GM21528 (cell line): ENCODE results near the gene SLC8A2.

ENCODE experiments used
- ATAC-seq: cut with Tn5 transposase; IDR thresholded peaks from one replicate; pipeline ENCODE4 v1.9.1; 2021; ENCODE audit warnings: mild to moderate bottlenecking, moderate library complexity; ENCODE audit not compliant: unreplicated experiment, low FRiP score

The SLC8A2 gene

DNA sequence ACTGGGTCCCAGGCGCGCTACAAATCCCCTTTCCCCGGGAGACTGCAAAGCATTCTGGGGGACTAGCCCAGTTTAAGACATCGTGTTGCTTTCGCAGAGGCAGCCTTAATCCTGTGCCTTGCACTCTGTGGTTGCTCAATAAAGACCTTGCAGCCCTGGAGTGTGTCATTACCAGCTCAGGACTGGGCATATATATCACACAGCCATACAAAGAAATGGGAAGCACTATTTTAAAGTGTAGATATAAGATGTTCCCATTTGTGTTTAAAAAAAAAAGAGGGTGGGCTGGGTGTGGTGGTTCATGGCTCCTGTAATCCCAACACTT lies 32.1 kb upstream of the SLC8A2 start:
- ATAC-seq: no peak

DNA sequence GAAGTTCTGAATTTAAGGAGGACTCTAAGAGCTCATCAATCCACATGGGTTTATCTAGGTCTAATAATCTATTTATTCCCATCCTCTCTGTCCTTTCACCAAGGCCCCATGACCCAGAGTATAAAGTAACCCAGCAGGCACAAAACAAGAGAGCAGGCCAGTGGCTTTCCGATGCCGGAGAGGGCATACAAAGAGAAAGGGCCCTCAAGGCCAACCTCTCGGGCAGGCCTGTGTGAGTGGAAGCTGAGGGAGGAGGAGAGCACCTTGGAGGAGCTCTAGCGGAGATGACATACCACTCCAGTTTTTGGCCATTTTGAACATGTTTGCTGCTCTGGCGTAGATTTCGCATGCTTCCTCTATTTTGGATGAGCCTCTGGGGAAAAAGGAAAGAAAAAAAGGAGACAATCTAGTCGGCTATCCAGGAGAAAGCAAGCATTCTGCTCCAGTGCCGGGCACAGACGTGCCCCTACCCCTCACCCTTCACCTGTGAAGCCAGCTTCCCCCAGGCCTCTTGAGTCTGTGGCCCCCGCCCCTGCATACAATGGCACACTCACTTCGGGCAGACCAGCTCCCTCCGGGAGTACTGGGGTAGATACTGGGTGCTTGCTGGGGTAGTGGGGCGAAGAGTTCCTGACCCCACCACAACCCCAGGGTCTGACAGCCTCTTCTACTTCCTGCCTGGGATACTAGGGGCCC lies 31.6 kb upstream of the SLC8A2 start:
- no peak for ATAC-seq

DNA sequence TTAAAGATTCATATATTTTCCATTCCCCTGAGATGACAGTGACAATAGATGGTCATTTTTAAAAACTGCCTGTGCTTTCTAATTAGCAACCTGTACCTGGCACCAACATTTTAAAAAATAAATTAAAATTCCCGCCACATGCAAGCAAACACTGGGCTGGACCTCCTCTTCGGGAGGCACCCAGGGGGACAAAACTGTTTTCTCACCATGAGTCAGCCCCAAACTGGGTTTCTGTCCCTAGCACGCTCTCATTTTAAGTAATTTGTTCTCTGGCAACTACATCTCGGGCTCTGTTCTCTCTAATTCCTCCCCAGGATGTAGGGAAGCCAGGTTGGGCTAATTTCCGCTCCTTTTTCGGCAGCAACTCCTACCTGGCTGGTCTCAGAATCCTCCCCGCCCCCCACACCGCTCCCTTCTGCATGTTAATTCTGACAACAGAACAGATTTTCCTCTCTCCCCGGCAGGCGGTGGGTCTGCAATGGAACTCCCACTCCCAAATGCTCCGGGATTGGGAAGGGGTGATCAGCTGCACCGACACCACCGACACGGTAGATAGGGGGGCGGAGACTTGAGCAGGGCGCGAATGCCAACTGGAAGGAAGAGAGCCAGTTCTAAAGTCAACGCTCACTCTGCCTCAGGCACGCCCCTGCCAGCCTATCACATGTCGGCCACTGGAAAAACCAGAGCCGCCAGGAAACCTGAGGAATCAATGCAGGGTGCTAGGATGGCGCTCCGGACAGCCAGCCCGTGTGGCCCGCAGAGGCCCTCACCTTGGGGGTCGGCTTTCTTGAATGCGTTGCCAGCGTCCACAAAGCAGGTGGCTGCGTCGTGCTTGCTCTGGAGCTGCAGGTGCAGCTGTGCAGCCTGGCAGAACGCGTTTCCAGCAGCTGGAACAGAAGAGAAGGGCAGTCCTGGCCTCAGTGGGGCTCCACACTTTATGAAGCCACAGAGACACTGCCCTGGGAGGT lies 28.5 kb upstream of the SLC8A2 start:
- no peak for ATAC-seq

DNA sequence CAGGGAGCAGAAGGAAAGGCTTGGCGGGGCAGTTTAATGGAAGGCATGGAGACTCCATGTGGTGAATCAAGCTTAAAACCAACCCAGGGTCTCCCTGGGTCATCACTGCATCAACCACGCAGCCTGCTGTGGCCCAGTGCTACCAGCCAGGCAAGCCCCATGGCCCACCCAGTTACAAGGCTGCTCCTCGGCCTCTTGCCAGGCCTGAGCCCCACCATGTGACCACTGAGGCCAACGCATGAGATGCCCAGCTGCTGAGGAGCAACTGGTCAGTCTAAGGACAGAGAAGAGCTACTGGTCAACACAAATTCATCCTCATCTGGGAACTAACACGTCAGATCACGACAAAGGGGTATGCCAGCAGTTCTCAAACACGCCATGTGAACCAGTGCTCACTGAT lies 27.7 kb upstream of the SLC8A2 start:
- no peak for ATAC-seq

DNA sequence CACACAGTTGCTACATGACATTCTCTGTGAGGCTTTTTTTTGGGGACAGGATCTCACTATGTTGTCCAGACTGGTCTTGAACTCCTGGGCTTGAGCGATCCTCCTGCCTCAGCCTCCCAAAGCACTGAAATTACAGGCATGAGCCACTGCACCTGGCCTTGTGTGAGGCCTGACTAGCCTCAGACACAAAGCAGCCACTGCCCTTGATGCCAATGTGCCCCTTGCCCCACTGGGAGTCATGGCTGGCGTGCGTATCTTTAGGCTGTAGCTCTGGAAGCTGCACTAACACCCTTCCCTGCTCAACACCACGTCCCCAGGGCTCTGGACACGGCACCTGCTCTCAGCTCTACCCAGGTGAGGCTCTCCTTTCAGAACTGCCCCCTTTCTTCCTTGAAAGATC lies 26.9 kb upstream of the SLC8A2 start:
- no peak for ATAC-seq

DNA sequence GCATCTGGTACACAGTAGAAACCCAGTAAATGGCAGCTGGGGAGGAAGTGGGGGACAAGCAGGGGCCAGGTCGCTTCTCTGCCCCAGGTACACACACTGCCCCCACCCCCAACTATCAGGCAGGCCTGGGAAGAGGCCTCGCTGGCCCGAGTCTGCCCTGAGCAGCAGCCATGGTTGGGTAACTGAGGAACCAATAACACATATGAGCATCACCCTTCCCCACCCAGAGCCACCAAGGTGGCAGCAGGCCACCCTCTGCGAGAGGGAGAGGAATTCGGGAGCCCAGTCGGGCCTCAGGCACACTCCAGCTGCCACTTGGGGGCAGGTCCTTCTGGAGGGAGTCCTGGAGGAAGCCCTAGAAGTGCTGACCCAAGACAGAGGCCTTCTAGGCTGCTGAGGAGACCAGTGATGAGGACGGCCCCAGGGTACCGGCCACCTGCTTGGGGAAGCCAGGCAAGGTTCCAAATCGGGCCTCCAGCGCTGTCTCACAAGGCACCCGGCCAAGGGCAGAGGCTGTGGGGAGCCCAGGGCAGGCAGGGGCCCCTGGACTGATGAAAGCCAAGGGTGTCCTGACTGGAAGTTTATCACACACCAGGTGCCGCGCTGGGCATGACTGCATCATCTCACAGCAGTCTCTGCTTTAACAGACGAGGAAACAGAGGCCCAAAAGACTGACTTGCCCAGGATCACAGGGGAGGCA lies 26.3 kb upstream of the SLC8A2 start:
- ATAC-seq: no peak

DNA sequence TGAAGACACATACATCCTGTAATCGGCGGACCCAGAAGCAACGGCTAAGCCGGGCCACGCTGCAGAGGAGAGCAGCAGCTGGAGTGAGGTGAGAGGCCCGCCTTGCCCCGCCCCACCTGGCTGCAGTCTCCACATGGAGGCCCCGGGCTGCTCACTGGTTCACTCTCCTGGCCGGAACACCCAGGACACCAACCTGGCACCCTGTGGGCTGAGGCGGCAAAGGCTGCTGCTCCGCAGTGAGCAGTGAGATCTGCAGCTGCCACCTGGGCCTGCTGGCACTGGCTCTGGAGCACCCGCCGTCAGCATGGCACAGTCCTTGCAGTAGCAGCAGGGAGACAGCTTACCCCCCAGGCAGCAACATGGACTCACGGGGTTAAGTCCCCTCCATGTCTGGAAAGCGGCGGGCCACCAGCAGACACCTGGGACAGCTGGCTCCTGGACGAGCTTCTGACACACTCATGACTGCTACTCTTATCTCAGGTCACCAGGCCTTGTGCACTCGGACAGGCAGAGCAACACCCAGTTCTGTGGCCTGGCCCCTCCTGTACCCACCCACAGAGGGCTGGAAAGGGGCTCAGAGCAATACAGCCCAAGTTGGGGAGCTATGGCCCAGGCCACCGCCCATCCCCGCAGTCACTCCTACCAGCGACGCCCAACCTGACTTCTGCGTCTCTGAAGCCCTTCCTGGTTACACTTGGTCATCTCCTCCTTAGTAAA lies 25.5 kb upstream of the SLC8A2 start:
- ATAC-seq: no peak

DNA sequence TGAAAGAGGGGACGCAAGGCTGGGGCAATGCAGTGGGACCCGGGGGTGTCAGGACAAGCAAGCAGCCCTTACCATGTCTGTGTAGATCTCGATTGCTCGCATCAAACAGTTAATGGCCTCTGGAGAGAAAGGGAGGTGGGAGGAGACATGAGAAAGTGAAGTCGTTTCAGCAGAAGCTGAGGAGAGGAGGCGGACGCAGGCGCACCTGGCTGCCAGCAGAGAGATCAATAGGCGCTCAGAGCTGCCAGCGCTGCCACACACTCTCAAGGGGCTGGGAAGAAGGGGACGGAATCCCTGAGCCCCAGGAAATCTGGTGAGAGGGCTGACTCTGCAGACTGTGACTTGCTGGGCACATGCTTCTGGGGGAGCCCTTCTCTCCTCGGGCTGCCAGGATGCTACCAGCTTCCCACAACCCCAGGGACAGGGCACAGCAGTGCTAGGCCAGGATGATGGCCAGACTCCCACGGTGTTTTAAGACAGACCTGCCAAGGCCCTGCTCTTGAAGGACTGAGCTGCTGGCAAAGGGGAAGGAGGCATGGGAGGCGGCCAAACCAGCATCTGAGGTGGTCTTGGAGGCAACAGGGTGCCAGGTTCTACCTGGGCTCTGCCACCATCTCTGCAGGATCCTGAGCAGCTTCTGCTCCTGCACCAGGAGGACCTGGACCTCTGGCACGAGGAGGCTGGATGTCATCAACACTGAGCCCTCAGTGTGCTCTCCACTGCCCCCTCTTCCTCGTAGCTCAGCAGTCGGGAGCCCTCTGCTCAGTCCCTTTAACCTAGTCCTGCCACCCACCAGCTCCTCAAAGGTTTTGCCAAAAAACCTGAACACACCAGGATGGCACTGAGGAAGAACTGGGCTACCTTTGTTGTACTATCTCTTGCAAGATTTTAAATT lies 24.0 kb upstream of the SLC8A2 start:
- ATAC-seq: no peak

DNA sequence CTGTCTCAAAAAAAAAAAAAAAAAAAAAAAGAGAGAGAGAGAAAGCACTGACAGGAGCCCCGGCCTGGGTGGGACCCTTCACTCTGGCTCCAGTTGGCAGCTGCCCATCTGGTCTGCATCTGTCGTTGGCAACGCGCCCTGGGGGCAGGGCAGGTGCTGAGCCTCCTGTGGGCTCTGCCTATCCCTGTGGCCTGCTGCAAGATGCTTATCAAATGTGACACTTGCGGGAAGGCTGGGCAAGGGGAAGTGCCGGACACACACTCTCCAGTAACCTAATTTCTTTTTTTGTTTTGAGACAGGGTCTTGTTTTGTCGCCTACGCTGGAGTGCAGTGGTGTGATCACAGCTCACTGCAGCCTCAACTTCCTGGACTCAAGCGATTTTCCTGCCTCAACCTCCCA lies 23.0 kb upstream of the SLC8A2 start:
- no peak for ATAC-seq

DNA sequence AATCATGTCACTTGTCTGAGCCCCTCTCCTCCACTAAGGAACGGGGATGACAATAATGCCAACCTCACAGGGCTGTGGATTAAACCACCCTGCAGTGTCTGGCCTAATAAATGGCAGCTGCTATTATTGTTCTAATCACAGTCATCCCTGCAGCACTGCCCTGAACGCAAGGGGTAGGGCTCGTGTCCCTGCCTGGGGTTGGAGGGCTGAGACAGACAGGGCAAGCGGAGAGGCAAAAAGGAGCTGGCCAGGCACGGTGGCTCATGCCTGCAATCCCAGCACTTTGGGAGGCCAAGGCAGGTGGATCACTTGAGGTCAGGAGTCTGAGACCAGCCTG lies 22.5 kb upstream of the SLC8A2 start:
- ATAC-seq: no peak

DNA sequence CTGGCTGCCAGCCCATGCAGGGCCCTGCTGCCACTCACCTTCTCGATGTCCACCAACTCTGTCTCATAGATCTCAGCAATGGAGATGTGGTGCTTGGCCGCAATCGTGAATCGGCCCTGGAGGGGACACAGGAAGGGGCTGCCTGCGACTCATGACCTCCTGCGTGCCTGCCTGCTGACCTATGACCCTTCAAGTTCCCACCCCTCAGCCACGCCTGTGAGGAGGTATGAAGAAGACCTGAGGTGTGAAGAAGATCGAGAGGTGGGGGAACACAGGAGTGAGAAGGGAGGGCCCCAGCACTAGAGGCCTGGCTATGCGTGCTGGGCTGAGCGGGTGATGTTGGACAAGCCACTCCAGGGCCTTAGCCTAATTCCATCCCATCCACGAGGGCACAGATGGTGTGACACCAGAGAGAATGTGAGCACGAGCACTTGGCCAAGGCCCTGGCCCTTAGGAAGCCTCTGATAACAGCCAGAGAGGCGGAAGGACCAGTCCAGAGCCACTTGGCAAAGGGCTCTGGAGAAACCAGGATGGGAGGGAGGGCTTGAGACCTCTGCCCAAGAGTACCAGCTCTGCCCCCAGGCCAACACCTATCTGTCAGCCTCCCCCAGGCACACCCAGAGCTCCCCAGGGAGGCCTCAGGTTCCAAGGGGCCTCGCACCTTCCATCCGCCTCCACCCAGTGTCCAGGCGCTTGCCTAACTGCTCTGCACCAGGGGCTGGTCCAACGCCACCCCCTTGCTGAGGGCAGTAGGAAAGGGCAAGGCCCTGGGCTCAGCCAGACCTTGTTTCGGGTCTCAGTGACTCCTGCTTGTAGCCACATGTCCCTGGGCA lies 21.9 kb upstream of the SLC8A2 start:
- ATAC-seq: no peak

DNA sequence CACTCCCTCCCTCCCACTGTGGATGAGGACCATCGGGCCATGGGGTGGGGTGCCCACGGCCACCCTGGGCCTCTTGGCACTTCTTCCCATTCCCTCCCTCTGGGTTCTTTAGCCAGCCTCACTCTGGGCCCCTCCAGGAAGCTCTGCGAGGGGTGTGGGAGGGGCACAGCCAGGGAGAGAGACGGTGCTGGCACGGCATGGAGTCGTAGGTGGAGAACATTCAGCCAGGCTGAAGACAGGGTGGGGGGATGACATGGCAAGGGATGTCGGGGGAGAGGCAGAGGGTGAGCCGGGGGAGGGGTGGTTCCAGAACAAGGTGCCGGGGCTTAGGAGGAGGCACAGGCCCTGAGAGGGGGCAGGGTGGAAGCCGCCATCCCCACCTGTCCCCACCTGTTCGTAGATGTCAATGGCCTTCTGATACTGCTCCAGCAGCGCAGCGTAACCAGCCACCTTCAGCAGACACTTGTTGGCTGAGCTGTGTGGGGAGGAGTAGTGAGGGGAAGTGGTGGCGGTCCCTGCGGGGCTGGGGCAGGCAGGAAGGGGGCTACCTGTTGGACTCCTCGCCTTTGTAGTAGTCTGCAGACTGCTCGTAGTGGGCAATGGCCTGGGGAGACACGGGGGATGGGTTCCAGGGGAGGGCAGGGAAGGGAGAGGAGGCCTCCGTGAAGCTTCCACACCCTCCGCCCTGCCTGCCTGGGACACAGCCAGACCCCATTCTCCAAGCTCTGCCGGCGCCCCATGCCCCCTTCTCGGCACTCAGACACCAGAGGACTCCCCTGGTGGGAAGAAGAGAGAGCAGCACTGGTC lies 21.1 kb upstream of the SLC8A2 start:
- ATAC-seq: no peak

DNA sequence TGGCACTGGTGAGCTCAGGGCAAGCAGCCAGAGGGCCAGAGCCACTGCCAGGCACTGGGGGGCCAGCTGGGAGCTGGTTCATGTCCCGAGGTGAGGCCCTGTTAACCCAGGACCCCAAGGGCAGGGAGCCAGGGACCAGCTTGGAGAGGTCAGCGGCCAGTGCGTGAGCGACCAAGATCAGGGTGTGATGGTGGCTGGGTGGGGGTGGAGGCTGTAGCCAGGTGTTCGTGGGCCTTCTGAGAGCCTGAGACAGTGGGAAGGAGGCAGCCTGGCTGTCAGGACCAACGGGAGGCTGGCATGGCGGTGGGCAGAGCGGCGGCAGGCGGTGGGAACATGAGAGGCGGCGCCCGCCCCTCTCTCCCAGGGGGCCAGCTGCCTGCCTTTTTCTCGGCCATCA lies 20.4 kb upstream of the SLC8A2 start:
- ATAC-seq: no peak

DNA sequence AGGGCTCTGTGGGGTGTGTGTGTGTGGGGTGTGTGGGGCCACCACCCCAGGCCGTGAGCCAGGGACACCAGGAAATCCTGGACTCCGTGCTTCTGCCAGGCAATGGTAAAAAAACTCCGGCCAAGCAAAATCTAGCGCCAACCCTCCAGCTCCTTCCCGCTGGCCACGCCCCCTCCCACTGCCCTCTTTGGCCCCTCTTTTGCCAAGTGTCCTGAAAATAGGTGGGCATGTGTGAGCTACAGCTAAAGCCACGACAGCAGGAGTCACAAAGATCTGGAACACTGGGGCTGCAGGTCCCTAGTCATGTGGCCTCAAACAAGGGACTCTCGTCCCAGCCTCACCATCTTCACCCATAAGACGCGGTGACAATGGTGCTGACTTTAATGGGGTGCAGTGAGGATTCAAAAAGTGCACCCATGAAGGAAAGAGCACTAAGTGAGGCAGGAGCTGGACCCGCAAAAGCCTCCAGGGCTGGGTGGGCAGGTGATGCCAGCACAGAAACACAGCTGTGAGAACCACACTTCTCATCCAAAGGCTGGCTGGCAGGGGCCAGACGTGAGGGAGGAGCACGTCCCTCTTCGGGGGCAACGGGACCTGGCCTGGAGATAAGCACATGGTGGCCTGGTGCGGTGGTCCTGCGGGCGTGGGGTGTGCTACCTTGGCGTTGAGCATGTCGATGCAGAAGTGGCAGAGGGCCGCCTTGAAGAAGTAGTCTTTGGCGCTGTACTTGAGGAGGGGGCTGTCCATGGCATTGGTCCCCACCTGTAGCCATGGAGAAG lies 19.9 kb upstream of the SLC8A2 start:
- ATAC-seq: no peak

DNA sequence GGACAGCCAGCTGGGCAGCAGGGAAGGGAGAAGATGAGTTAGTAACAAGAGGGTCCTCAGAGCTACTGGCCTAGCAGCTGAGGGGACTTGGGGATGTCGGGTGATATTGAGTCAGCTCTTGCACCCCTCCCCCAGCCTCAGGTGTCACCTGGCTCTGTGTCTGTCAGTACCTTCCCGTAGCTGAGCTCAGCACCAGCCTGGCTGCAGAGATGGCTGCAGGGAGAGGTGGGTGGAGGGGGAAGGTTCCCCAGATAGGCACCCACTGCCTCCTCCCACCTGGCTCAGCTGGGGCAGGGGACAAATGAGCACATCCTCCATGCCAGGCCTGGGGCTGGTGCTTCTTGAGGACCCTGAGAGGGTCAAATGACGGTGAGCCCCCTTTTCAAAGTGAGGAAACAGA lies 19.2 kb upstream of the SLC8A2 start:
- no peak for ATAC-seq

DNA sequence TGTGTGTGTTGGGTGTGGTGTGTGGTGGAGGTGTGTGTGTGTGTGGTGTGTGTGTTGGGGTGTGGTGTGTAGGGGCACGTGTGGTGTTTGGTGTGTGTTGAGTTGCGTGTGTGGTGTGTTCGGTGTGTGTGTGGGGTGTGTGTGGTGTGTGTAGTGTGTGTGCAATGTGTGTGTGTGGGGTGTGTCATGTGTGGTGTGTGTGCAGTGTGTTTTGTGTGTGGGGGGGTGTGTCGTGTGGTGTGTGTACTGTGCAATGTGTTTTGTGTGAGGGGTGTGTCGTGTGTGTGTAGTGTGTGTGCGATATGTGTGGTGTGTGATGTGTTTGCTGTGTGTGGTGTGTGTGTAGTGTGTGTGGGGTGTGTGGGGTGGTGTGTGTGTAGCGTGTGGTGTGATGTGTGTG lies 18.3 kb upstream of the SLC8A2 start:
- ATAC-seq: no peak

DNA sequence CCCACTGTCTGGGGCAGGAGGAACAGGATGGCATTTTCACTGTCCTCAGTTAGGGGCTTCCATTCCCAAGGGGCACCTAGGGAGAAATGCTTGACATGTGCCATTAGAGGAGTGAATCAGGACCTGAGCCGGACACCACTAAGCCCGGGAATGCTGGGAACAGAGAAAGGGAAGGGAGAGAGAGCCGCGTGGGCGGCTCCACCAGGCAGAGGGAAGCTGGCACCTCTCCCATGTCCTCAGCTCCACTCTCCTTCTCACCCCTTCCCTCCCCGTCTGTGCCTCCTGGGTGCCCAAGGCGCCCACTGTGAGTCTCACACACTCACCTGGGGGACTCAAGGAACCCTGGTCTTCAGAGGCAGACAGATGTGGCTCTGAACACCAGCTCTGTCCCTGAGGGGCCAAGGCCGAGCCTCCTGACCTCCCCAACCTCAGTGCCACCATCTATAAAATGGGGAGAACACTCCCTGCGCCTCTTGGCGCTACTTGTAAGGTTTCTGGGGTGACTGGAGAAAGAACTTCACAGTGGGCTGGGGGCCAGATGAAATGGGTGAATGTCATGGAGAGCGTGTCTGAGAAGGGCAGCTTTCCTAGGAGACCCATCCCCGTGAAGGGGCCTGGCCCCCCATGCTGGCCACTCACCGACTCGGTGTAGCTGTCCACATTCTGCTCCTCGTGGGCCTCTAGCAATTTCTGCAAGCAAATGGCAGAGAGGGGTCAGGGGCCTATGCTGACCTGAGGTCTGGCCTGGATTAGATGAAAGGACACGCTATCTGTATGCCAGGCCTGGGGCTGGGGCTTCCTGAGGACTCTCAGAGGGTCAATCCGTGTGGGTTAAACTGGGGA lies 17.6 kb upstream of the SLC8A2 start:
- ATAC-seq: no peak
